Neural cell (in vitro differentiated cells): ENCODE data around the gene DLX6. TPM values are rescaled to one million over a fixed set of nuclear protein-coding genes. Genes with fewer than 3 reads are reported as not detected.

Source experiments
- H2AFZ ChIP-seq: fragments of 200-600, 300-800 bp; sonication (generic), shearing (Covaris generic); 2 replicates; pipeline ENCODE4 v1.6.0; 2014; ENCODE audit warnings: low read depth, mild to moderate bottlenecking, antibody characterized with exemption, low read length, moderate library complexity
- H3F3A ChIP-seq: fragments of 200-600 bp; shearing (Covaris generic); 2 replicates; pipeline ENCODE4 v1.6.1; 2016; ENCODE audit warnings: mild to moderate bottlenecking, moderate library complexity, mixed read lengths, antibody characterized with exemption, low read length; ENCODE audit not compliant: insufficient read depth, poor library complexity, severe bottlenecking
- H3K27ac ChIP-seq: fragments of 200-600, 300-800 bp; sonication (generic), shearing (Covaris generic); 2 replicates; pipeline ENCODE4 v1.5.1; 2014; ENCODE audit warnings: mild to moderate bottlenecking, low read length, moderate library complexity
- H3K27me3 ChIP-seq: fragments of 300-800, 200-600 bp; sonication (generic), shearing (Covaris generic); 2 replicates; pipeline ENCODE4 v1.6.0; 2014; ENCODE audit warnings: mild to moderate bottlenecking, low read depth, low read length, moderate library complexity; ENCODE audit not compliant: insufficient read depth
- H3K36me3 ChIP-seq: fragments of 300-800, 200-600 bp; sonication (generic), shearing (Covaris generic); 2 replicates; pipeline ENCODE4 v1.5.1; 2014; ENCODE audit warnings: mild to moderate bottlenecking, antibody characterized with exemption, low read length, moderate library complexity; ENCODE audit not compliant: insufficient read depth
- H3K4me2 ChIP-seq: fragments of 300-800, 200-600 bp; sonication (generic), shearing (Covaris generic); 2 replicates; pipeline ENCODE4 v1.6.0; 2014; ENCODE audit warnings: mild to moderate bottlenecking, low read length
- H3K4me3 ChIP-seq: fragments of 300-800, 200-600 bp; sonication (generic), shearing (Covaris generic); 2 replicates; pipeline ENCODE4 v1.5.1; 2014; ENCODE audit warnings: mild to moderate bottlenecking, low read length, moderate library complexity
- H3K79me2 ChIP-seq: fragments of 200-600 bp; shearing (Covaris generic); replicated peaks from 2 replicates; pipeline ENCODE4 v1.6.0; 2014; ENCODE audit warnings: mild to moderate bottlenecking, low read length, moderate library complexity; ENCODE audit not compliant: insufficient read depth
- H3K9ac ChIP-seq: fragments of 300-800, 200-600 bp; sonication (generic), shearing (Covaris generic); 2 replicates; pipeline ENCODE4 v1.6.1; 2016; ENCODE audit warnings: mild to moderate bottlenecking, low read length, mixed read lengths
- H3K9me2 ChIP-seq: fragments of 200-600 bp; shearing (Covaris generic); 2 replicates; pipeline ENCODE4 v1.6.1; 2016; ENCODE audit warnings: mild to moderate bottlenecking, low read length, mixed read lengths; ENCODE audit not compliant: insufficient read depth
- H3K9me3 ChIP-seq: fragments of 200-600, 300-800 bp; sonication (generic), shearing (Covaris generic); 2 replicates; pipeline ENCODE4 v1.6.1; 2016; ENCODE audit warnings: mild to moderate bottlenecking, mixed run types, low read length, moderate library complexity, mixed read lengths
- H4K20me1 ChIP-seq: fragments of 200-600 bp; shearing (Covaris generic); 2 replicates; pipeline ENCODE4 v1.6.1; 2016; ENCODE audit warnings: mild to moderate bottlenecking, mixed run types; ENCODE audit not compliant: insufficient read depth
- CTCF ChIP-seq: fragments of 450-650 bp; IDR thresholded peaks from 2 replicates; pipeline ENCODE4 v1.5.1; 2014; ENCODE audit warnings: antibody characterized with exemption, mild to moderate bottlenecking, moderate library complexity; ENCODE audit not compliant: poor library complexity, severe bottlenecking
- EP300 ChIP-seq: fragments of 450-650 bp; conservative IDR thresholded peaks from 2 replicates; pipeline ENCODE4 v1.6.1; 2014; ENCODE audit warnings: antibody characterized with exemption, mild to moderate bottlenecking, moderate library complexity; ENCODE audit not compliant: poor library complexity, severe bottlenecking
- EZH2 ChIP-seq: fragments of 200-600, 300-800 bp; shearing (Covaris generic), sonication (generic); IDR thresholded peaks from 2 replicates; pipeline ENCODE4 v1.6.1; 2014; ENCODE audit warnings: antibody characterized with exemption, low read length, borderline replicate concordance, mild to moderate bottlenecking; ENCODE audit not compliant: insufficient read depth, poor library complexity, severe bottlenecking
- MXI1 ChIP-seq: fragments of 450-650 bp; conservative IDR thresholded peaks from 2 replicates; pipeline ENCODE4 v1.6.1; 2014; ENCODE audit warnings: antibody characterized with exemption, mild to moderate bottlenecking; ENCODE audit not compliant: poor library complexity, severe bottlenecking
- POLR2AphosphoS5 ChIP-seq: IDR thresholded peaks from 2 replicates; pipeline ENCODE4 v1.6.1; 2012
- RAD21 ChIP-seq: fragments of 450-650 bp; conservative IDR thresholded peaks from 2 replicates; pipeline ENCODE4 v1.6.1; 2014; ENCODE audit warnings: antibody characterized with exemption, mild to moderate bottlenecking, moderate library complexity
- REST ChIP-seq: IDR thresholded peaks from 2 replicates; pipeline ENCODE4 v1.6.1; 2012; ENCODE audit warnings: borderline replicate concordance
- SMC3 ChIP-seq: fragments of 450-650 bp; conservative IDR thresholded peaks from 2 replicates; pipeline ENCODE4 v1.6.1; 2014; ENCODE audit warnings: antibody characterized with exemption, mild to moderate bottlenecking, moderate library complexity; ENCODE audit not compliant: poor library complexity
- TAF1 ChIP-seq: IDR thresholded peaks from 2 replicates; pipeline ENCODE4 v1.6.1; 2012; ENCODE audit warnings: low read depth
- polyA plus RNA-seq: library from polyadenylated mRNA; depleted of rRNA; stranded (reverse); fragments of >200 nt; gene quantifications from 2 replicates; pipeline ENCODE4 v1.2.3, GENCODE V29; 2014
- small RNA-seq, 3 experiments: library from RNA; depleted of rRNA; stranded (forward); fragments of <200 nt; gene quantifications; one replicate each; pipeline ENCODE3, GENCODE V24; 2012

The DLX6 gene
- polyA plus RNA-seq, 1 donor from 2014 or later = 58.8 TPM

GRCh38 chr7:97043281-97043680 lies 37.9 kb downstream of the DLX6 start:
- no peak overlapping the region for H3K9ac ChIP-seq
- H3K36me3 ChIP-seq = no peaks in the 10 kb centered on the region
- peaks cover 4% of the 10 kb centered on the region for H4K20me1 ChIP-seq
- H3K9me3 ChIP-seq = no peaks in the 10 kb centered on the region
- no peak for TF ChIP-seq POLR2AphosphoS5
- TF ChIP-seq EZH2 = no peak
- no peak for TF ChIP-seq TAF1
- TF ChIP-seq RAD21 = no peak
- no peak for TF ChIP-seq MXI1
- no peak for TF ChIP-seq SMC3
- TF ChIP-seq EP300 = no peak
- TF ChIP-seq REST = no peak
- no peak for TF ChIP-seq CTCF
- H3K4me2 ChIP-seq = no peak overlapping the region
- no peaks in the 10 kb centered on the region for H3K9me2 ChIP-seq
- no peaks in the 10 kb centered on the region for H3K79me2 ChIP-seq
- no peak overlapping the region for H3K4me3 ChIP-seq
- H2AFZ ChIP-seq = no peak overlapping the region
- H3F3A ChIP-seq = no peaks in the 10 kb centered on the region
- H3K27me3 ChIP-seq = no peaks in the 10 kb centered on the region
- H3K27ac ChIP-seq = no peak overlapping the region

Small RNA genes lying within 50 kb of the gene (small RNA-seq; reads per million reads assigned to genes)
- gene RF01778 = 0 reads per million in 3 experiments
- gene RF01887 = 0 reads per million in 3 experiments
- 0 reads per million in 3 experiments for gene RF01888

Other genes starting within 250 kb of the DLX6 start
- 40.5 and 44.6 TPM in 2 replicates for gene DLX5, start 19.3 kb downstream of the DLX6 start, polyA plus RNA-seq
- gene SDHAF3, start 112.1 kb downstream of the DLX6 start, polyA plus RNA-seq = 26.0 and 28.3 TPM in 2 replicates